GM10266 (cell line): ENCODE results near the gene BRD2.
A peak's percentile ranks its signal among the peaks of the same experiment; 100 is the strongest.

Experiments used
- DNase-seq: peaks from one replicate; pipeline ENCODE4 v3.0.0; 2012; ENCODE audit errors: extremely low spot score
- TF ChIP-seq, protein P1 (sequence below): IDR thresholded peaks from 2 replicates; pipeline ENCODE4 v1.5.1; 2012; ENCODE audit warnings: mild to moderate bottlenecking, low read depth; ENCODE audit not compliant: control insufficient read depth, insufficient read depth; ENCODE audit errors: missing control alignments

BRD2 gene

DNA sequence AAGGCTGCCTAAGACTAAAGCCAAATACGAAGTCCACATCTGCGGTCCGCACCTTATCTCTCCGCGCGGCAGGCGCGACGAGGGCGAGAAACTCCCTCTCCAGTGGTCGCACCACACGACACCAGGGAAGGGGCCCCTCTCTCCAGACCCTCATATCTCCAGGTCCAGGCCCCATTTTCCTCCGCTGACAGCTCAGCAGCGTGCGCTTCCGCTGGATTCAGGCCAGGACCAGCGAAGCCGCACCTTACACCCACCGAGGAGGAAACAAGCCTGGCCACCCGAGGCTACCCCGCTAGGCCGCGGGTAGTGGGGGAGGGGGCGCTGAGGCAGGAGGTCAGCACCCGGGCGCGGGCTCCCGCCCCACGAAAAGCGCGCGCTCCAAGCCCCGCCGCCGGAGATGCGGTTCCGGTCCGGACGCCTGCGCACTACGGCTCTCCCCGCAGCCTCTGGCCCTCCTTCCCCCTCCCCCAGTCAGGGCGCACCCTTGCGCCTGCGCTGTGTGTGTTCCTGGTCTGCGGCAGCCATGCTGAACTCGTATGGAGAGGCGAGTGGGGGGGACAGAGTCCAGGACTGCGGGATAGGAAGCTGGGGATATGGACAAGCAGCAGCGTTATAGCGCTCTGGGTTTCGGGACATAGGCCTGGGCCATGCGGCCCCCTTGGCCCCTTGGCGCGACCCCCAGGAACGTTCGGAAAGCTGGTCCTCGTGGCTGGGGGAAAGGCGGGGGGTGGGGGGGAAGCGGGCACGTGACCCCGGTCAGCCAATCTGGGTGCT lies at the start of gene BRD2:
BRD2 (plus strand) TSS at position 502 of the 774 bp plus-strand sequence. CDS start 4,305 bp downstream, outside the sequence.
- peak; percentile 88 for DNase-seq
- TF ChIP-seq, protein P1, sequence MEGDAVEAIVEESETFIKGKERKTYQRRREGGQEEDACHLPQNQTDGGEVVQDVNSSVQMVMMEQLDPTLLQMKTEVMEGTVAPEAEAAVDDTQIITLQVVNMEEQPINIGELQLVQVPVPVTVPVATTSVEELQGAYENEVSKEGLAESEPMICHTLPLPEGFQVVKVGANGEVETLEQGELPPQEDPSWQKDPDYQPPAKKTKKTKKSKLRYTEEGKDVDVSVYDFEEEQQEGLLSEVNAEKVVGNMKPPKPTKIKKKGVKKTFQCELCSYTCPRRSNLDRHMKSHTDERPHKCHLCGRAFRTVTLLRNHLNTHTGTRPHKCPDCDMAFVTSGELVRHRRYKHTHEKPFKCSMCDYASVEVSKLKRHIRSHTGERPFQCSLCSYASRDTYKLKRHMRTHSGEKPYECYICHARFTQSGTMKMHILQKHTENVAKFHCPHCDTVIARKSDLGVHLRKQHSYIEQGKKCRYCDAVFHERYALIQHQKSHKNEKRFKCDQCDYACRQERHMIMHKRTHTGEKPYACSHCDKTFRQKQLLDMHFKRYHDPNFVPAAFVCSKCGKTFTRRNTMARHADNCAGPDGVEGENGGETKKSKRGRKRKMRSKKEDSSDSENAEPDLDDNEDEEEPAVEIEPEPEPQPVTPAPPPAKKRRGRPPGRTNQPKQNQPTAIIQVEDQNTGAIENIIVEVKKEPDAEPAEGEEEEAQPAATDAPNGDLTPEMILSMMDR: no peak

DNA sequence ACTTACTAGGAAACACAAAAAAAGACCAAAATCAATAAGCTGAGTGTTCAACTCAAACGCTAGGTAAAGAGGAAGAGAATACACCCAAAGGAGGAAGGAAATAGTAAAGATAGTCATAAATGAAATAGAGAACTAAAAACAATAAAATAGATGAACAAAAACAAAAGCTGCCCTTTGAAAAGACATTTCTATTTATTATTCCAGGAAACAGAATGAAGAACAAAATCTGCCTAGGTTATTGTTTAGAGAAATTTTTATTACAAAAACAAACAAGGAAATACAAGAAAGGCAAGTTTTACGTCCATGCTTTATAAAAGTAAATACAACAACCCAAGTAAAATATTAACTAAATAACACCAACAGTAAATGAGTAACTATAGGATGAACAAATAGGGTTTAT lies 47.7 kb upstream of the BRD2 start:
- TF ChIP-seq, protein P1: no peak
- DNase-seq: no peak

DNA sequence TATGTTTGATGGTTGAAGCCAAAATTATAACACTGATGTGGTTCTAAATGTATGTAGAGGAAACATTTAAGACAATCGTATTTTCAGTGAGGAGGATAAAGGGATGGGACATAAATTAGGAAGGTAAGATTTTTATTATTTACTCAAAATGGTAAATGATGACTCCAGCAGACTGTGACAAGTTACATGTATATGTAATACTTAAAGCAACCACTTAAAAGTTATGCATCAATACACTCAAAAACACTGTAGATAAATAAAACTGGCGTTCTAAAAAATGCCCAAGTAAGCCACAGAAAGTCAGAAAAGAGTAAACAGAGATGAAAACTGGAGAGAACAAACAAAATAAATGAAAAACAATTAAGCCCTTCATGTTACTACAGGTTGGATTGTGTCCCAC lies 46.3 kb upstream of the BRD2 start:
- TF ChIP-seq, protein P1: no peak
- DNase-seq: no peak

DNA sequence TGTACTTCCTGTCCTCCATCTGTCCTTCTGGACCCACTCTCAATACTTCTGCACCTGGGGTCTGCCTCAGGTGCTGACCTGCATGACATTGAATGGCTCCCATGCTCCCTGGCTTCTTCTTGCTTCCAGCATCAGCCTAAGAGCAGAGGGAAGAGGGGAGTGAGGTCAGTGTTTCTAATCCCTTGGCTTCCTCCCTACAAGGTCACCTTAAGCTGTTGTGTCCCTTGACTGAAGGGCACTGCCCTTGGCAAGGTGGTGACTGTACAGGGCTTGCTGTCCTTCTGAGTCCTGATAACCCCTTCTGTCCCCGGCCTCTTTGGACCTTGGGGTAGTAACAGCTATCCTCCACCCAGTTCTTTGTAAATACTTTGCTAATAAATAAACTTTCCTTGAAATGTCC lies 37.2 kb upstream of the BRD2 start:
- no peak for DNase-seq
- TF ChIP-seq, protein P1: no peak

DNA sequence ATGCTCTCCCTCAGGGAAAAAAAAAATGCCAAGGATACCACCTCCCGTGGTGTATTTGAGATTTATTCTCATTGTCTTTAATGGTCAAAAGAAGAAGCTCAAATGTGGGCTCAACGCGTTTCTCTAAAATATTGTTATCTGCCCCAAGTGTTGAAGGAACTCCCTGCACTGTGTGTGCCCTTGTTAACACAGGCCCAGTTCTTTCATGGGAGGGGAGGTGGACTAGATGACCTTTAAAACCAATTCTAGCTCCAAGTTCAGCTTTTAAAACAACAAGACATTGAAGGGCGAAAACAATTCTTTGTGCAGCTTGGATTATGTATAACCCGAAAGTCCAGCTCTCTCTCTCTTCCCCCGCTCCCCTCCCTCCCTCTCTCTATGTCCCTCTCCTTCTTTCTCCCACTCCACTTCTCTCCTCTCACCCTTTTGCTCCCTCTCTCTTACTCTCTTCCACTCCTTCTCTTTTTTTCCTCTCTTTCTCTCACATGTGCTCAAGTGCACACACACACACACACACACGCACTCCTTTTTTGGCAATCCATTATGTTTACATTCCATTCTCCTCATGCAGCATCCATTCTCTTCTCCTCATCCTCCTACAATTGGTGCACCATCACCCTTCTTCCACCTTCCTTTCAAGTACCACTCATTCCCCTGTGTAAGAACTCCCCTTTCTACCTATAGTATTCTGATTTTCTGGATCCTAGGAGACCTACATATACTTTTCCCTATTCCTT lies 36.1 kb upstream of the BRD2 start:
- TF ChIP-seq, protein P1: no peak
- no peak for DNase-seq

DNA sequence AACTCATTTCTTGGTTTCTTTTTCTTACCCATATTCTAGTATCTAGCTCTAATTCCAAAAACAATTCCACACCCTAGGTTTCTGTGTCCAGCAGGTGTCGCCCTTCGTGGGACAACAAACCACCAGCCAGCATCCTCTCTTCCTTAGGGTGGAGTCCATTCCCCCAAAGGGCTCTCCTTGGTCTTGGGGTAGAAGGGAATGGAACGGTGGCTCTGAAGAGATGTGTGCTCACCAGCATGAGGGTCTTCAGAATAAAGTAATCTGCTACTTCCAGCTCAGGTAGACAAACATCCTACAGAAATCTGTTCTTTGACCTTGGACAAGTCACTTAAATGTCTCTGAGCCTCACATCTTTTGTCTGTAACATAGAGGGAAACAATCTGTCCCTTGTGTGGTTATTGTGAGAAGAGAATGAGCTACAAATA lies 34.7 kb upstream of the BRD2 start:
- DNase-seq: peak; percentile 47
- TF ChIP-seq, protein P1: peak; percentile 70
